ENCODE results near the gene SEMA6D.

- TF ChIP-seq, protein P1, sequence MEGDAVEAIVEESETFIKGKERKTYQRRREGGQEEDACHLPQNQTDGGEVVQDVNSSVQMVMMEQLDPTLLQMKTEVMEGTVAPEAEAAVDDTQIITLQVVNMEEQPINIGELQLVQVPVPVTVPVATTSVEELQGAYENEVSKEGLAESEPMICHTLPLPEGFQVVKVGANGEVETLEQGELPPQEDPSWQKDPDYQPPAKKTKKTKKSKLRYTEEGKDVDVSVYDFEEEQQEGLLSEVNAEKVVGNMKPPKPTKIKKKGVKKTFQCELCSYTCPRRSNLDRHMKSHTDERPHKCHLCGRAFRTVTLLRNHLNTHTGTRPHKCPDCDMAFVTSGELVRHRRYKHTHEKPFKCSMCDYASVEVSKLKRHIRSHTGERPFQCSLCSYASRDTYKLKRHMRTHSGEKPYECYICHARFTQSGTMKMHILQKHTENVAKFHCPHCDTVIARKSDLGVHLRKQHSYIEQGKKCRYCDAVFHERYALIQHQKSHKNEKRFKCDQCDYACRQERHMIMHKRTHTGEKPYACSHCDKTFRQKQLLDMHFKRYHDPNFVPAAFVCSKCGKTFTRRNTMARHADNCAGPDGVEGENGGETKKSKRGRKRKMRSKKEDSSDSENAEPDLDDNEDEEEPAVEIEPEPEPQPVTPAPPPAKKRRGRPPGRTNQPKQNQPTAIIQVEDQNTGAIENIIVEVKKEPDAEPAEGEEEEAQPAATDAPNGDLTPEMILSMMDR (IDR thresholded peaks at IDR 0.05) = no peak
- TF ChIP-seq RXRA (IDR thresholded peaks at IDR 0.05; ENCODE audit: borderline replicate concordance, low read depth) (no peak), RFX5 (IDR thresholded peaks at IDR 0.05; ENCODE audit: low read length) (no peak), SMC3 (IDR thresholded peaks at IDR 0.05; ENCODE audit: low read depth, low read length) (no peak), NFIC (IDR thresholded peaks at IDR 0.05; ENCODE audit: borderline replicate concordance) (no peak), RAD21 (IDR thresholded peaks at IDR 0.05; ENCODE audit: low read length) (no peak), EZH2phosphoT487 (IDR thresholded peaks at IDR 0.05; ENCODE audit: borderline replicate concordance, low read depth) (no peak), MAX (IDR thresholded peaks at IDR 0.05; ENCODE audit: low read depth) (no peak), NRF1 (IDR thresholded peaks at IDR 0.05; ENCODE audit: low read depth, low read length) (no peak), EP300 (IDR thresholded peaks at IDR 0.05; ENCODE audit: borderline replicate concordance in 1 of 2, low read depth in 1 of 2, low read length in 1 of 2) (no peak), POLR2AphosphoS5 (IDR thresholded peaks at IDR 0.05; ENCODE audit: low read depth, low read length) (no peak)
- TF ChIP-seq, protein P2, sequence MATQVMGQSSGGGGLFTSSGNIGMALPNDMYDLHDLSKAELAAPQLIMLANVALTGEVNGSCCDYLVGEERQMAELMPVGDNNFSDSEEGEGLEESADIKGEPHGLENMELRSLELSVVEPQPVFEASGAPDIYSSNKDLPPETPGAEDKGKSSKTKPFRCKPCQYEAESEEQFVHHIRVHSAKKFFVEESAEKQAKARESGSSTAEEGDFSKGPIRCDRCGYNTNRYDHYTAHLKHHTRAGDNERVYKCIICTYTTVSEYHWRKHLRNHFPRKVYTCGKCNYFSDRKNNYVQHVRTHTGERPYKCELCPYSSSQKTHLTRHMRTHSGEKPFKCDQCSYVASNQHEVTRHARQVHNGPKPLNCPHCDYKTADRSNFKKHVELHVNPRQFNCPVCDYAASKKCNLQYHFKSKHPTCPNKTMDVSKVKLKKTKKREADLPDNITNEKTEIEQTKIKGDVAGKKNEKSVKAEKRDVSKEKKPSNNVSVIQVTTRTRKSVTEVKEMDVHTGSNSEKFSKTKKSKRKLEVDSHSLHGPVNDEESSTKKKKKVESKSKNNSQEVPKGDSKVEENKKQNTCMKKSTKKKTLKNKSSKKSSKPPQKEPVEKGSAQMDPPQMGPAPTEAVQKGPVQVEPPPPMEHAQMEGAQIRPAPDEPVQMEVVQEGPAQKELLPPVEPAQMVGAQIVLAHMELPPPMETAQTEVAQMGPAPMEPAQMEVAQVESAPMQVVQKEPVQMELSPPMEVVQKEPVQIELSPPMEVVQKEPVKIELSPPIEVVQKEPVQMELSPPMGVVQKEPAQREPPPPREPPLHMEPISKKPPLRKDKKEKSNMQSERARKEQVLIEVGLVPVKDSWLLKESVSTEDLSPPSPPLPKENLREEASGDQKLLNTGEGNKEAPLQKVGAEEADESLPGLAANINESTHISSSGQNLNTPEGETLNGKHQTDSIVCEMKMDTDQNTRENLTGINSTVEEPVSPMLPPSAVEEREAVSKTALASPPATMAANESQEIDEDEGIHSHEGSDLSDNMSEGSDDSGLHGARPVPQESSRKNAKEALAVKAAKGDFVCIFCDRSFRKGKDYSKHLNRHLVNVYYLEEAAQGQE (IDR thresholded peaks at IDR 0.05; ENCODE audit: low read depth, low read length) = no peak
- TF ChIP-seq, protein P3, sequence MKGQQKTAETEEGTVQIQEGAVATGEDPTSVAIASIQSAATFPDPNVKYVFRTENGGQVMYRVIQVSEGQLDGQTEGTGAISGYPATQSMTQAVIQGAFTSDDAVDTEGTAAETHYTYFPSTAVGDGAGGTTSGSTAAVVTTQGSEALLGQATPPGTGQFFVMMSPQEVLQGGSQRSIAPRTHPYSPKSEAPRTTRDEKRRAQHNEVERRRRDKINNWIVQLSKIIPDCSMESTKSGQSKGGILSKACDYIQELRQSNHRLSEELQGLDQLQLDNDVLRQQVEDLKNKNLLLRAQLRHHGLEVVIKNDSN (IDR thresholded peaks at IDR 0.05; ENCODE audit: borderline replicate concordance, low read depth) = no peak
Observed at GRCh38 chr15:47733085-47733484, 15.8 kb downstream of the SEMA6D start.

Data from SK-N-SH (cell line).